ENCODE data around the gene CASS4.

Gene CASS4

GRCh38 chr20:56451056-56451765 is 39.2 kb downstream of the CASS4 start:
- no peak for DNase-seq (ENCODE audit: extremely low spot score)
- no peak for TF ChIP-seq CTCF (IDR thresholded peaks at IDR 0.05; ENCODE audit: control extremely low read depth, extremely low read depth, low read depth, missing control alignments)
- ChIA-PET CTCF (interaction anchor here (1.3 kb wide), 1 partner anchor 33 kb away, joined by 3 read pairs; no protein-coding TSS in a partner anchor), POLR2A (no interaction called here)

DNA sequence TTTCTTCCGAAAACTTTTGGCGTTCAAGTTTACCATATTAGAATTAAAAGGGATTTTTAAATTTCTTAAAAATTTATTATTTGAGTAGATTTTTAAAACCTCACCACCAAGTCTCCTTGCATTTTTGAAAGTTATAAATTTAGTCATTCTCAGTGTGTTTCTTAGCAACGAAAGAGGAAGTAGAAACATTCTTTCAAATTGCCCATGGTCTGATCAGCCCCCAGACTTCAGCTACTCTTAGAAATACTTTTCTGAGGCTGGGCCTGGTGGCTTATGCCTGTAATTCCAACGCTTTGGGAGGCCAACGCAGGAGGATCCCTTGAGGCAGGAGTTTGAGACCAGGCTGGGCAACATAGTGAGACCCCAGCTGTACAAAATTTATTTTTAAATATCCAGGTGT is 41.3 kb downstream of the CASS4 start:
- POLR2A ChIA-PET, result no interaction called here
- no peak for TF ChIP-seq CTCF (IDR thresholded peaks at IDR 0.05; ENCODE audit: control extremely low read depth, extremely low read depth, low read depth, missing control alignments)
- peak; percentile 70 for DNase-seq (ENCODE audit: extremely low spot score)
- CTCF ChIA-PET, result interaction anchor here (1.0 to 1.9 kb wide), 4 partner anchors 12 to 55 kb away, joined by 3 to 4 read pairs (median 3); no protein-coding TSS in a partner anchor

- DNase-seq (ENCODE audit: extremely low spot score), result peak; percentile 72
- ChIA-PET CTCF (interaction anchor here (1.4 kb wide), 1 partner anchor 10 kb away, joined by 5 read pairs; no protein-coding TSS in a partner anchor), POLR2A (no interaction called here)
- no peak for TF ChIP-seq CTCF (IDR thresholded peaks at IDR 0.05; ENCODE audit: control extremely low read depth, extremely low read depth, low read depth, missing control alignments)
Observed at GRCh38 chr20:56454754-56455153, 42.7 kb downstream of the CASS4 start.

DNA sequence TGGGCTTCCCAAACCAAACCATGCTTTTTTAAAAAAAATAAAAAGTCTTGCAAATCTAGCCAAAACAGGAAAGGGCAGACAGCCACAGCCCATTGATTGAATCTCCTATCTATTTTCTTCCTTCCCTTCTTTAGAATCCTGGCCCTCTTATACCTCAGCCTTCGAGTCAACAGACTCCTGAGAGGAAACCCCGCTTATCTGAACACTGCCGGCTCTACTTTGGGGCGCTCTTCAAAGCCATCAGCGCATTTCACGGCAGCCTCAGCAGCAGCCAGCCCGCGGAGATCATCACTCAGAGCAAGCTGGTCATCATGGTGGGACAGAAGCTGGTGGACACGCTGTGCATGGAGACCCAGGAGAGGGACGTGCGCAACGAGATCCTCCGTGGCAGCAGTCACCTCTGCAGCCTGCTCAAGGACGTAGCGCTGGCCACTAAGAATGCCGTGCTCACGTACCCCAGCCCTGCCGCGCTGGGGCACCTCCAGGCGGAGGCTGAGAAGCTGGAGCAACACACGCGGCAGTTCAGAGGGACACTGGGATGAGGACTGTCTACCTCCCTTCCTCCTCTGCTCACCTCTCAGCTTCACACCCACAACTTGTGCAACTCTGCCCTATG is 46.3 kb downstream of the CASS4 start:
- no peak for DNase-seq (ENCODE audit: extremely low spot score)
- CTCF ChIA-PET, result interaction anchor here (0.8 kb wide), 1 partner anchor 60 kb away, joined by 3 read pairs; no protein-coding TSS in a partner anchor
- POLR2A ChIA-PET, result no interaction called here
- TF ChIP-seq CTCF (IDR thresholded peaks at IDR 0.05; ENCODE audit: control extremely low read depth, extremely low read depth, low read depth, missing control alignments), result no peak

- POLR2A ChIA-PET, result no interaction called here
- CTCF ChIA-PET, result interaction anchor here (1.4 kb wide), 1 partner anchor 19 kb away, joined by 4 read pairs; no protein-coding TSS in a partner anchor
- TF ChIP-seq CTCF (IDR thresholded peaks at IDR 0.05; ENCODE audit: control extremely low read depth, extremely low read depth, low read depth, missing control alignments), result no peak
- no peak for DNase-seq (ENCODE audit: extremely low spot score)
Observed at GRCh38 chr20:56460459-56460858, 48.4 kb downstream of the CASS4 start.

DNA sequence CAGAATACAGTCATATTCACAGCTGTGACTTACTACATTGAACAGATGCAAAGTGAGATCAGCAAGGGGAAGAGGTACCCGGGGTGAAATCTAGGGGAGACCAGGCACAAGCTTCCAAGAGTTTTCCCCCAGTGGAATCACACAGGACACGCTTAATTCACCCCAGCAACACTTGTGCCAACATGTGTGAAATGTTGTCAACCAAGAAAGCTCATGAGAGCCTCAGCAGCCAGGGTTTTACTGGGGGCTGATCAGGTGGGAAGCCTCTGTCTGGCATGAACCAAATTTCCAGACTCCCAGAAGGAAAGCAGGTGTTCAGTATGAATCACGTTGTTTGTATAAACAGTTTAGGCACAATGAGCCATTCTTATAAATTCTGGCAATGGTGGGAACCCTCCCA is 49.5 kb downstream of the CASS4 start:
- ChIA-PET CTCF (interaction anchor here (1.4 kb wide), 1 partner anchor 20 kb away, joined by 4 read pairs; no protein-coding TSS in a partner anchor), POLR2A (no interaction called here)
- no peak for DNase-seq (ENCODE audit: extremely low spot score)
- TF ChIP-seq CTCF (IDR thresholded peaks at IDR 0.05; ENCODE audit: control extremely low read depth, extremely low read depth, low read depth, missing control alignments), result no peak

Data from GM10248 (cell line).